Pancreas (tissue), 10 donors: ENCODE measurements around the gene STIM1. TPM values are rescaled to one million over a fixed set of nuclear protein-coding genes. Genes with fewer than 3 reads are reported as not detected.

Experiments used
- ATAC-seq, 4 donors: fragments of 200-7000 bp; cut with Tn5 transposase; one replicate each; pipeline versions ENCODE4 v1.8.0 to v1.9.1; 2020; ENCODE audit warnings: mild to moderate bottlenecking in 4 of 4, moderate library complexity in 4 of 4
- DNase-seq, 6 donors: peaks; one replicate each; pipeline ENCODE4 v3.0.0-alpha.2; 2020
- FAIRE-seq: peaks from 2 replicates; lab custom pipeline; 2012; peaks lifted over from hg19 to GRCh38; lab: Jason Lieb, UNC
- H3K27ac ChIP-seq, 4 donors: fragments of 200-600 bp; sonication (generic); 1 replicate in 3 of 4; 2 replicates in 1 of 4; pipeline versions ENCODE4 v1.5.0 to v1.8.0; 2020
- H3K27me3 ChIP-seq, 4 donors: fragments of 200-600 bp; one replicate each; pipeline ENCODE4 v1.8.0; 2021
- H3K36me3 ChIP-seq, 3 donors: fragments of 200-600 bp; sonication (generic) in 1 of 3; one replicate each; pipeline versions ENCODE4 v1.5.0 to v1.8.0; 2020 to 2021
- H3K4me1 ChIP-seq, 3 donors: fragments of 200-600 bp; one replicate each; pipeline ENCODE4 v1.8.0; 2021
- H3K4me3 ChIP-seq, 4 donors: fragments of 200-600 bp; sonication (generic) in 2 of 4; one replicate each; pipeline versions ENCODE4 v1.5.0 to v1.8.0; 2020 to 2021
- H3K9me3 ChIP-seq, 4 donors: fragments of 200-600 bp; one replicate each; pipeline ENCODE4 v1.8.0; 2021
- CTCF ChIP-seq, 4 donors: fragments of 200-600 bp; sonication (generic) in 3 of 4; IDR thresholded peaks; one replicate each; pipeline versions ENCODE4 v1.5.0 to v1.8.0; 2021; ENCODE audit warnings: antibody characterized with exemption in 4 of 4
- WGBS, 2 donors: extraction: QIAGEN DNeasy Blood & Tissue Kit; methylation state at CpG; one replicate each; pipeline ENCODE4 v1.1.7; 2013; 5-methylcytosine and 5-hydroxymethylcytosine counted together
- intact Hi-C, 3 donors: fragments of 100-400 bp; cut with DNase I; formaldehyde crosslinking; loops; one replicate each; pipeline versions ENCODE4 v1.11.1 to v1.14.2; 2022
- polyA plus RNA-seq, 2 donors: library from polyadenylated mRNA; stranded (reverse); fragments of 200-250 nt; gene quantifications; one replicate each; pipeline ENCODE4 v1.2.3, GENCODE V29; 2013
- total RNA-seq, 6 donors: library from RNA; stranded (reverse); fragmentation: NEBNext Ultra II Directional in 4 of 6; extraction: Animal tissue kit (Norgen Biotek cat#: 25700) in 4 of 6; gene quantifications; one replicate each; pipeline versions ENCODE4 v1.2.1 to v1.2.4, GENCODE V29; 2021 to 2023
- donor health status: healthy with polysubstance abuse.
- donor health status: DM: no; HTN: no; CAD: no; lungs with moderate emphysema.
- donor health status: DM: no; HTN: no; CAD: no.
- donor health status: control.
- donor health status: control.
- donor health status: Bipolar disorder and iron deficiency.
- donor health status: DM: yes; HTN: yes; CAD: no.
- donor health status: DM: no; HTN: no; CAD: no.
- donor health status: DM: no; HTN: no; CAD: no.
- donor health status: DM: yes; HTN: yes; CAD: no.

The STIM1 gene
- total and polyA plus RNA-seq, 8 donors: 10.2 to 28.9 (median 18.8) TPM

- no peak overlapping the region for H3K4me3 ChIP-seq
- DNase-seq (no peak), FAIRE-seq (no peak), ATAC-seq (no peak)
- no peak for TF ChIP-seq CTCF (IDR thresholded peaks at IDR 0.05)
- WGBS, 2 donors: 89 to 95% methylated on average over 2 of the region's 2 CpGs
- H3K4me1 ChIP-seq: peaks cover 0 to 5% (median 0%) of the 10 kb centered on the region in 3 donors
- H3K27ac ChIP-seq: no peak overlapping the region
- no peaks in the 10 kb centered on the region for H3K9me3 ChIP-seq
- peaks cover 0 to 9% (median 0%) of the 10 kb centered on the region in 3 donors for H3K36me3 ChIP-seq
- intact Hi-C loops: no loop called here
- H3K27me3 ChIP-seq: no peaks in the 10 kb centered on the region
These were observed 234.8 kb downstream of the STIM1 start for GRCh38 chr11:4090258-4090657.

GRCh38 chr11:4092026-4092425 is 236.6 kb downstream of the STIM1 start:
- no peak overlapping the region for H3K27ac ChIP-seq
- no peaks in the 10 kb centered on the region for H3K27me3 ChIP-seq
- no peak for DNase-seq
- H3K36me3 ChIP-seq: peaks cover 0 to 2% (median 0%) of the 10 kb centered on the region in 3 donors
- intact Hi-C loops: no loop called here
- peaks cover 0 to 14% (median 0%) of the 10 kb centered on the region in 3 donors for H3K4me1 ChIP-seq
- FAIRE-seq: no peak
- WGBS, 2 donors: 38 to 67% methylated on average over 2 of the region's 2 CpGs
- no peak overlapping the region for H3K4me3 ChIP-seq
- no peak for ATAC-seq
- TF ChIP-seq CTCF (IDR thresholded peaks at IDR 0.05): no peak
- no peaks in the 10 kb centered on the region for H3K9me3 ChIP-seq

- H3K4me1 ChIP-seq: peaks cover 0 to 14% (median 0%) of the 10 kb centered on the region in 3 donors
- H3K9me3 ChIP-seq: no peaks in the 10 kb centered on the region
- peak overlapping the region; percentile 82 to 90 (median 88) for H3K27ac ChIP-seq
- FAIRE-seq: no peak
- ATAC-seq: peak in 1 of 4 donors; percentile 5
- intact Hi-C loops: no loop called here
- TF ChIP-seq CTCF (IDR thresholded peaks at IDR 0.05): no peak
- no peak for DNase-seq
- H3K4me3 ChIP-seq: peak overlapping the region; percentile 43 to 86 (median 69)
- H3K36me3 ChIP-seq: no peaks in the 10 kb centered on the region
- H3K27me3 ChIP-seq: no peaks in the 10 kb centered on the region
- 65 to 68% methylated on average over 25 of the region's 25 CpGs for WGBS, 2 donors
These were observed 238.3 kb downstream of the STIM1 start for GRCh38 chr11:4093519-4094347.

GRCh38 chr11:4094348-4095291 is 239.2 kb downstream of the STIM1 start, which contains the start of gene RRM1:
TSS of gene RRM1 (plus strand) at chr11:4094799. CDS start at chr11:4095013, 214 bp downstream.
- FAIRE-seq: peak; percentile 41
- peak within 1 kb of the TSS; percentile 82 to 90 (median 88) for H3K27ac ChIP-seq
- H3K27me3 ChIP-seq: no peaks in the 10 kb centered on the region
- H3K36me3 ChIP-seq: no peaks in the 10 kb centered on the region
- H3K4me3 ChIP-seq: peak within 1 kb of the TSS; percentile 43 to 86 (median 69)
- intact Hi-C loops: no loop called here
- peak; percentile 91 to 97 (median 92) for DNase-seq
- no peaks in the 10 kb centered on the region for H3K9me3 ChIP-seq
- peak; percentile 97 to 98 (median 98) for ATAC-seq
- peaks cover 0 to 14% (median 0%) of the 10 kb centered on the region in 3 donors for H3K4me1 ChIP-seq
- 0 to 1% methylated on average over 51 to 74 of the region's 74 CpGs for WGBS, 2 donors
- no peak for TF ChIP-seq CTCF (IDR thresholded peaks at IDR 0.05)
